ENCODE measurements around the gene SPON1.

DNA sequence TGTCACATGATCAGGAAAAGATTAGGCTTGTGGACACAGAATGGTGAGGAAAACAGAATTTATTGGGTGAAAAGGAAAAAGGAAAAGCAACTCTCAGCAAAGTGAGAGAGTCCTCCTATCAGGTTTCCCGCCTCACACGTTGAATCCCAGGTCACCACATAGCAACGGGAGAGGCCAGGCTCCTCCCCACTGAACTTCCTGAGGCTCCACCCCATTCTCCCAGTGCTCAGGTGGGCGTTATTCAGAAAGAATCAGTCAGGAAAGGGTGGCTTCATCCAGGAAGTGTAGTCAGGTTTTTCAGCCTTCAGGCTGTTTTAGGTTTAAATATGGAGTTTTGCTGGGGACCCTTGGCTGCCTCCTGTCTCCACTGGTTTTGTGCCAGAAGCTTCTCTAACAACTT, 66.9 kb downstream of the SPON1 start:
- no peak for TF ChIP-seq POLR2A (IDR thresholded peaks at IDR 0.05)
- TF ChIP-seq, protein P1, sequence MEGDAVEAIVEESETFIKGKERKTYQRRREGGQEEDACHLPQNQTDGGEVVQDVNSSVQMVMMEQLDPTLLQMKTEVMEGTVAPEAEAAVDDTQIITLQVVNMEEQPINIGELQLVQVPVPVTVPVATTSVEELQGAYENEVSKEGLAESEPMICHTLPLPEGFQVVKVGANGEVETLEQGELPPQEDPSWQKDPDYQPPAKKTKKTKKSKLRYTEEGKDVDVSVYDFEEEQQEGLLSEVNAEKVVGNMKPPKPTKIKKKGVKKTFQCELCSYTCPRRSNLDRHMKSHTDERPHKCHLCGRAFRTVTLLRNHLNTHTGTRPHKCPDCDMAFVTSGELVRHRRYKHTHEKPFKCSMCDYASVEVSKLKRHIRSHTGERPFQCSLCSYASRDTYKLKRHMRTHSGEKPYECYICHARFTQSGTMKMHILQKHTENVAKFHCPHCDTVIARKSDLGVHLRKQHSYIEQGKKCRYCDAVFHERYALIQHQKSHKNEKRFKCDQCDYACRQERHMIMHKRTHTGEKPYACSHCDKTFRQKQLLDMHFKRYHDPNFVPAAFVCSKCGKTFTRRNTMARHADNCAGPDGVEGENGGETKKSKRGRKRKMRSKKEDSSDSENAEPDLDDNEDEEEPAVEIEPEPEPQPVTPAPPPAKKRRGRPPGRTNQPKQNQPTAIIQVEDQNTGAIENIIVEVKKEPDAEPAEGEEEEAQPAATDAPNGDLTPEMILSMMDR (IDR thresholded peaks at IDR 0.05) = no peak

All from transverse colon (tissue), 3 donors.